CD4-positive, alpha-beta T cell treated with Interferon alpha-2 for 1 hour (primary cell): ENCODE data around the gene MS4A7.
"Not testable (repeated sequence)": the region's sequence is repeated elsewhere in the genome, so short reads cannot be mapped to it uniquely, and the experiment has no call there.

Experiments used
- DNase-seq, 2 donors: peaks; one replicate each; pipeline ENCODE4 v3.0.0-alpha.2; 2020 to 2022

MS4A7 gene

GRCh38 chr11:60378354-60378753 is at the start of gene MS4A7:
MS4A7 (plus strand) TSS chr11:60378532; CDS start chr11:60383142, 4,610 bp downstream.
- DNase-seq = peak in 1 of 2 donors; percentile 56

- no peak for DNase-seq
Measured at GRCh38 chr11:60332846-60333245, 45.5 kb upstream of the MS4A7 start.

GRCh38 chr11:60334005-60334620 is 44.2 kb upstream of the MS4A7 start:
- DNase-seq = peak; percentile 58 to 65

- no peak for DNase-seq
Measured at GRCh38 chr11:60336767-60337391, 41.5 kb upstream of the MS4A7 start.

GRCh38 chr11:60338053-60338452 is 40.3 kb upstream of the MS4A7 start:
- DNase-seq = no peak

GRCh38 chr11:60339356-60339755 is 39.0 kb upstream of the MS4A7 start:
- DNase-seq = no peak

- DNase-seq = peak in 1 of 2 donors; percentile 35
Measured at GRCh38 chr11:60343094-60343704, 35.1 kb upstream of the MS4A7 start.

- no peak for DNase-seq
Measured at GRCh38 chr11:60344146-60344545, 34.2 kb upstream of the MS4A7 start.

GRCh38 chr11:60345489-60345888 is 32.8 kb upstream of the MS4A7 start:
- DNase-seq = peak; percentile 5 to 12

- no peak for DNase-seq
Measured at GRCh38 chr11:60347084-60347797, 31.1 kb upstream of the MS4A7 start.

- DNase-seq = no peak
Measured at GRCh38 chr11:60348116-60348515, 30.2 kb upstream of the MS4A7 start.

- DNase-seq = no peak
Measured at GRCh38 chr11:60349990-60350389, 28.3 kb upstream of the MS4A7 start.

- DNase-seq = no peak
Measured at GRCh38 chr11:60357771-60358170, 20.6 kb upstream of the MS4A7 start.

GRCh38 chr11:60360621-60361020 is 17.7 kb upstream of the MS4A7 start:
- DNase-seq = no peak

- no peak for DNase-seq
Measured at GRCh38 chr11:60362241-60362640, 16.1 kb upstream of the MS4A7 start.

- DNase-seq = peak; percentile 66 to 72
Measured at GRCh38 chr11:60363542-60364470, 14.5 kb upstream of the MS4A7 start.

GRCh38 chr11:60366262-60366904 is 11.9 kb upstream of the MS4A7 start:
- DNase-seq = not testable (repeated sequence)

- DNase-seq = peak in 1 of 2 donors; percentile 27
Measured at GRCh38 chr11:60367009-60367408, 11.3 kb upstream of the MS4A7 start.

GRCh38 chr11:60367896-60368295 is 10.4 kb upstream of the MS4A7 start:
- no peak for DNase-seq

GRCh38 chr11:60370252-60370810 is 8.0 kb upstream of the MS4A7 start:
- no peak for DNase-seq

GRCh38 chr11:60370811-60371298 is 7.5 kb upstream of the MS4A7 start:
- no peak for DNase-seq
